Thymus (tissue), 11 donors: ENCODE results near the gene CXorf58. TPM values are rescaled to one million over a fixed set of nuclear protein-coding genes. Genes with fewer than 3 reads are reported as not detected.
A peak's percentile ranks its signal among the peaks of the same experiment; 100 is the strongest.

Experiments used
- DNase-seq, 9 donors: peaks; one replicate each; pipeline ENCODE4 v3.0.0-alpha.2; 2013; ENCODE audit warnings: low spot score in 9 of 9, low read depth in 6 of 9, missing footprints in 1 of 9
- H3K27ac ChIP-seq, 2 donors: one replicate each; pipeline ENCODE4 v1.5.1; 2013; ENCODE audit warnings: control low read depth in 1 of 2, low read depth in 1 of 2, low read length in 1 of 2, mild to moderate bottlenecking in 1 of 2, moderate library complexity in 1 of 2
- H3K27me3 ChIP-seq, 2 donors: one replicate each; pipeline ENCODE4 v1.5.1; 2013; ENCODE audit warnings: low read length in 1 of 2; ENCODE audit not compliant: control insufficient read depth in 2 of 2, insufficient read depth in 1 of 2
- H3K36me3 ChIP-seq, 2 donors: one replicate each; pipeline ENCODE4 v1.5.1; 2013; ENCODE audit warnings: low read length in 1 of 2, mild to moderate bottlenecking in 1 of 2, moderate library complexity in 1 of 2; ENCODE audit not compliant: control insufficient read depth in 2 of 2, insufficient read depth in 2 of 2
- H3K4me1 ChIP-seq, 2 donors: one replicate each; pipeline ENCODE4 v1.5.1; 2013; ENCODE audit warnings: low read length in 2 of 2; ENCODE audit not compliant: control insufficient read depth in 2 of 2, insufficient read depth in 2 of 2
- H3K4me3 ChIP-seq, 2 donors: one replicate each; pipeline ENCODE4 v1.5.1; 2013; ENCODE audit warnings: low read length in 2 of 2, control low read depth in 1 of 2, mild to moderate bottlenecking in 1 of 2
- H3K9me3 ChIP-seq, 2 donors: one replicate each; pipeline ENCODE4 v1.5.1; 2013; ENCODE audit warnings: low read length in 1 of 2, mild to moderate bottlenecking in 1 of 2; ENCODE audit not compliant: control insufficient read depth in 2 of 2, insufficient read depth in 1 of 2
- WGBS: extraction: QIAGEN DNeasy Blood & Tissue Kit; methylation state at CpG from one replicate; pipeline ENCODE4 v1.1.7; 2013; 5-methylcytosine and 5-hydroxymethylcytosine counted together
- polyA plus RNA-seq: library from polyadenylated mRNA; stranded (reverse); fragments of 200-250 nt; gene quantifications from one replicate; pipeline ENCODE4 v1.2.3, GENCODE V29; 2013
- total RNA-seq: library from RNA; stranded (reverse); fragments of 120-200 nt; gene quantifications from one replicate; pipeline ENCODE4 v1.2.4, GENCODE V29; 2013
- donor health status: healthy.

Gene CXorf58
- total and polyA plus RNA-seq, 2 donors, result 0.09 to 0.18 TPM

GRCh38 chrX:23896981-23897380 is 10.8 kb upstream of the CXorf58 start:
- 96% methylated on average over 2 of the region's 2 CpGs for WGBS
- Histone ChIP-seq H3K36me3 (no peaks in the 10 kb centered on the region), H3K27ac (no peak overlapping the region), H3K27me3 (no peaks in the 10 kb centered on the region), H3K4me1 (peaks cover 0 to 7% of the 10 kb centered on the region in 2 donors), H3K9me3 (no peaks in the 10 kb centered on the region), H3K4me3 (no peak overlapping the region)
- DNase-seq, result no peak

GRCh38 chrX:23898412-23898959 is 9.3 kb upstream of the CXorf58 start:
- H3K4me1 ChIP-seq, result peaks cover 0 to 10% of the 10 kb centered on the region in 2 donors
- no peak for DNase-seq
- WGBS, result 93% methylated on average over 3 of the region's 3 CpGs
- no peaks in the 10 kb centered on the region for H3K9me3 ChIP-seq
- no peak overlapping the region for H3K4me3 ChIP-seq
- H3K27me3 ChIP-seq, result no peaks in the 10 kb centered on the region
- H3K36me3 ChIP-seq, result no peaks in the 10 kb centered on the region
- H3K27ac ChIP-seq, result no peak overlapping the region

GRCh38 chrX:23900220-23900797 is 7.5 kb upstream of the CXorf58 start:
- no peak overlapping the region for H3K27ac ChIP-seq
- H3K4me3 ChIP-seq, result no peak overlapping the region
- H3K27me3 ChIP-seq, result no peaks in the 10 kb centered on the region
- no peak for DNase-seq
- H3K36me3 ChIP-seq, result no peaks in the 10 kb centered on the region
- peaks cover 0 to 10% of the 10 kb centered on the region in 2 donors for H3K4me1 ChIP-seq
- WGBS, result 96% methylated on average over 12 of the region's 12 CpGs
- no peaks in the 10 kb centered on the region for H3K9me3 ChIP-seq

- no peaks in the 10 kb centered on the region for H3K36me3 ChIP-seq
- H3K4me1 ChIP-seq, result peaks cover 0 to 10% of the 10 kb centered on the region in 2 donors
- H3K27me3 ChIP-seq, result no peaks in the 10 kb centered on the region
- no peak for DNase-seq
- no peaks in the 10 kb centered on the region for H3K9me3 ChIP-seq
- no peak overlapping the region for H3K4me3 ChIP-seq
- WGBS, result 81% methylated on average over 3 of the region's 3 CpGs
- no peak overlapping the region for H3K27ac ChIP-seq
These were observed 6.7 kb upstream of the CXorf58 start for GRCh38 chrX:23901060-23901459.

GRCh38 chrX:23901805-23902204 is 6.0 kb upstream of the CXorf58 start:
- H3K4me1 ChIP-seq, result peaks cover 0 to 10% of the 10 kb centered on the region in 2 donors
- H3K27ac ChIP-seq, result no peak overlapping the region
- H3K36me3 ChIP-seq, result no peaks in the 10 kb centered on the region
- DNase-seq, result peak in 6 of 9 donors; percentile 39 to 82 (median 47)
- no peaks in the 10 kb centered on the region for H3K27me3 ChIP-seq
- 43% methylated on average over 1 of the region's 1 CpG for WGBS
- H3K4me3 ChIP-seq, result no peak overlapping the region
- no peaks in the 10 kb centered on the region for H3K9me3 ChIP-seq

GRCh38 chrX:23902419-23902818 is 5.4 kb upstream of the CXorf58 start:
- Histone ChIP-seq H3K9me3 (no peaks in the 10 kb centered on the region), H3K36me3 (no peaks in the 10 kb centered on the region), H3K4me3 (no peak overlapping the region), H3K27ac (no peak overlapping the region), H3K27me3 (no peaks in the 10 kb centered on the region), H3K4me1 (peaks cover 0 to 10% of the 10 kb centered on the region in 2 donors)
- WGBS, result 3% methylated on average over 2 of the region's 2 CpGs
- peak in 3 of 9 donors; percentile 41 to 59 (median 43) for DNase-seq

GRCh38 chrX:23904096-23904495 is 3.7 kb upstream of the CXorf58 start:
- Histone ChIP-seq H3K27me3 (peaks cover 0 to 3% of the 10 kb centered on the region in 2 donors), H3K27ac (no peak overlapping the region), H3K4me1 (peaks cover 0 to 15% of the 10 kb centered on the region in 2 donors), H3K4me3 (no peak overlapping the region), H3K9me3 (no peaks in the 10 kb centered on the region), H3K36me3 (no peaks in the 10 kb centered on the region)
- WGBS, result 96% methylated on average over 2 of the region's 2 CpGs
- no peak for DNase-seq

GRCh38 chrX:23907111-23907497 is 702 bp upstream of the CXorf58 start:
- 3% methylated on average over 12 of the region's 12 CpGs for WGBS
- H3K4me1 ChIP-seq, result peaks cover 0 to 6% of the 10 kb centered on the region in 2 donors
- no peak for DNase-seq
- H3K9me3 ChIP-seq, result no peaks in the 10 kb centered on the region
- peaks cover 0 to 3% of the 10 kb centered on the region in 2 donors for H3K27me3 ChIP-seq
- no peaks in the 10 kb centered on the region for H3K36me3 ChIP-seq
- peak overlapping the region; percentile 52 to 58 for H3K4me3 ChIP-seq
- H3K27ac ChIP-seq, result peak overlapping the region; percentile 80 to 91

GRCh38 chrX:23908219-23909004 is 606 bp downstream of the CXorf58 start:
- peak overlapping the region; percentile 80 to 91 for H3K27ac ChIP-seq
- 34% methylated on average over 13 of the region's 13 CpGs for WGBS

More at GRCh38 chrX:23908219-23909004, 606 bp downstream of the CXorf58 start:
- peaks cover 0 to 3% of the 10 kb centered on the region in 2 donors for H3K27me3 ChIP-seq
- peak overlapping the region; percentile 52 to 58 for H3K4me3 ChIP-seq
- DNase-seq, result peak in 1 of 9 donors; percentile 29
- H3K36me3 ChIP-seq, result no peaks in the 10 kb centered on the region
- no peaks in the 10 kb centered on the region for H3K9me3 ChIP-seq
- peaks cover 0 to 5% of the 10 kb centered on the region in 2 donors for H3K4me1 ChIP-seq
